Fibroblast of lung (primary cell): Measurements from ENCODE around the gene WDR7. TPM values are rescaled to one million over a fixed set of nuclear protein-coding genes. Genes with fewer than 3 reads are reported as not detected.

Source experiments
- DNase-seq, 2 donors: peaks; one replicate each; pipeline versions ENCODE4 v3.0.0 to v3.0.0-alpha.2; 2010; ENCODE audit warnings: low read depth in 2 of 2
- H2AFZ ChIP-seq: 2 replicates; pipeline ENCODE4 v1.5.1; 2012; ENCODE audit warnings: low read length, control low read depth, inconsistent platforms
- H3K27ac ChIP-seq: 2 replicates; pipeline ENCODE4 v1.5.1; 2011; ENCODE audit warnings: low read length, control low read depth; ENCODE audit not compliant: insufficient read depth
- H3K27me3 ChIP-seq: 2 replicates; pipeline ENCODE4 v1.5.1; 2011; ENCODE audit warnings: mild to moderate bottlenecking, low read length; ENCODE audit not compliant: control insufficient read depth, insufficient read depth
- H3K36me3 ChIP-seq: 2 replicates; pipeline ENCODE4 v1.5.1; 2011; ENCODE audit warnings: low read length; ENCODE audit not compliant: control insufficient read depth, insufficient read depth
- H3K4me1 ChIP-seq: 2 replicates; pipeline ENCODE4 v1.5.1; 2011; ENCODE audit warnings: low read length; ENCODE audit not compliant: control insufficient read depth, insufficient read depth; ENCODE audit errors: extremely low read depth
- H3K4me2 ChIP-seq: 2 replicates; pipeline ENCODE4 v1.5.1; 2011; ENCODE audit warnings: low read length, control low read depth; ENCODE audit not compliant: insufficient read depth; ENCODE audit errors: extremely low read depth
- H3K4me3 ChIP-seq, 4 experiments: fragments of 200-600 bp in 1 of 4; sonication (generic) in 1 of 4; replicated peaks in 1 of 4; 2 replicates each; pipeline ENCODE4 v1.5.1; 2011 to 2016; ENCODE audit warnings: low read length in 4 of 4, low read depth in 3 of 4, mild to moderate bottlenecking in 3 of 4, control low read depth in 2 of 4, inconsistent platforms in 1 of 4, mixed read lengths in 1 of 4; ENCODE audit not compliant: insufficient read depth in 1 of 4; ENCODE audit errors: control extremely low read depth in 1 of 4
- H3K79me2 ChIP-seq: 2 replicates; pipeline ENCODE4 v1.5.1; 2012; ENCODE audit warnings: mild to moderate bottlenecking, low read length, inconsistent platforms; ENCODE audit not compliant: control insufficient read depth, insufficient read depth
- H3K9ac ChIP-seq: 2 replicates; pipeline ENCODE4 v1.5.1; 2011; ENCODE audit warnings: mild to moderate bottlenecking, low read length, control low read depth; ENCODE audit not compliant: insufficient read depth
- H3K9me3 ChIP-seq: 2 replicates; pipeline ENCODE4 v1.5.1; 2012; ENCODE audit warnings: low read depth, low read length; ENCODE audit not compliant: control insufficient read depth, insufficient read depth
- H4K20me1 ChIP-seq: 2 replicates; pipeline ENCODE4 v1.5.1; 2011; ENCODE audit warnings: low read length; ENCODE audit not compliant: control insufficient read depth, insufficient read depth; ENCODE audit errors: extremely low read depth
- EZH2 ChIP-seq: IDR thresholded peaks from 2 replicates; pipeline ENCODE4 v1.5.1; 2012; ENCODE audit warnings: low read length, control low read depth, mild to moderate bottlenecking; ENCODE audit errors: missing control alignments
- polyA plus RNA-seq, 2 donors: library from polyadenylated mRNA; depleted of rRNA in 1 of 2; stranded (reverse) in 1 of 2; unstranded in 1 of 2; fragments of >200 nt; gene quantifications; 2 replicates each; pipeline ENCODE4 v1.2.1, GENCODE V29; 2011 to 2012; ENCODE audit warnings: missing spikeins in 1 of 2
- total RNA-seq: library from RNA; depleted of rRNA; stranded (reverse); fragments of >200 nt; gene quantifications from 2 replicates; pipeline ENCODE4 v1.2.1, GENCODE V29; 2014
- TF ChIP-seq, protein P1 (sequence below), 2 donors: IDR thresholded peaks in 1 of 2; conservative IDR thresholded peaks in 1 of 2; 1 replicate in 1 of 2; 2 replicates in 1 of 2; pipeline ENCODE4 v1.5.1; 2011 to 2012; ENCODE audit warnings: low read length in 2 of 2, control low read depth in 1 of 2, inconsistent platforms in 1 of 2, low read depth in 1 of 2, mild to moderate bottlenecking in 1 of 2

Gene WDR7
- total and polyA plus RNA-seq, 2 donors (not counting 1 experiment from before 2014, with no cell fraction given) = 7.2 to 27.2 TPM

DNA sequence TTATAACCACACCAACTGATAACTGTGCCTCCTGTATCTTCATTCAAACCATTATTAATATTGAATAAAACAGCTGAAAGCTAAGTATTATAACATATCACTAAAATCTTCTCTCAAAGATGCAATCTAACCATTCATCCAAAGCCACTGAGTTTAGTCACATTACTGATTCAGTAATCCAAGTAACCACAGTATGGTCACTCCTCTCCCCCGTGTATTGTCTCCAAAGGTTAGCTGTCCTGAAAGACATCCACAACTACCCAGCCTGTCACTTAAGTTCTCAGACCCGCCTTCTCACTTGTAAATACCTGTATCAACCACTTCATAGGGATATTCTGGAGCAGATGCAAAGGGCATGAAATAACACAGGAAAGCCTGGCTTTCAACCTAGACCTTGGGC is 282.3 kb downstream of the WDR7 start:
- Histone ChIP-seq H3K4me3 (no peak overlapping the region), H3K9ac (no peak overlapping the region), H4K20me1 (no peaks in the 10 kb centered on the region), H3K79me2 (no peaks in the 10 kb centered on the region), H3K27me3 (no peaks in the 10 kb centered on the region), H3K36me3 (no peaks in the 10 kb centered on the region), H3K9me3 (no peaks in the 10 kb centered on the region), H3K27ac (no peak overlapping the region), H3K4me2 (no peak overlapping the region), H3K4me1 (no peaks in the 10 kb centered on the region), H2AFZ (no peak overlapping the region)
- TF ChIP-seq, protein P1, sequence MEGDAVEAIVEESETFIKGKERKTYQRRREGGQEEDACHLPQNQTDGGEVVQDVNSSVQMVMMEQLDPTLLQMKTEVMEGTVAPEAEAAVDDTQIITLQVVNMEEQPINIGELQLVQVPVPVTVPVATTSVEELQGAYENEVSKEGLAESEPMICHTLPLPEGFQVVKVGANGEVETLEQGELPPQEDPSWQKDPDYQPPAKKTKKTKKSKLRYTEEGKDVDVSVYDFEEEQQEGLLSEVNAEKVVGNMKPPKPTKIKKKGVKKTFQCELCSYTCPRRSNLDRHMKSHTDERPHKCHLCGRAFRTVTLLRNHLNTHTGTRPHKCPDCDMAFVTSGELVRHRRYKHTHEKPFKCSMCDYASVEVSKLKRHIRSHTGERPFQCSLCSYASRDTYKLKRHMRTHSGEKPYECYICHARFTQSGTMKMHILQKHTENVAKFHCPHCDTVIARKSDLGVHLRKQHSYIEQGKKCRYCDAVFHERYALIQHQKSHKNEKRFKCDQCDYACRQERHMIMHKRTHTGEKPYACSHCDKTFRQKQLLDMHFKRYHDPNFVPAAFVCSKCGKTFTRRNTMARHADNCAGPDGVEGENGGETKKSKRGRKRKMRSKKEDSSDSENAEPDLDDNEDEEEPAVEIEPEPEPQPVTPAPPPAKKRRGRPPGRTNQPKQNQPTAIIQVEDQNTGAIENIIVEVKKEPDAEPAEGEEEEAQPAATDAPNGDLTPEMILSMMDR (conservative IDR thresholded peaks at IDR 0.05 in 1 of 2, IDR thresholded peaks at IDR 0.05 in 1 of 2; ENCODE audit: low read depth in 1 of 2, low read length in 2 of 2) = no peak
- no peak for TF ChIP-seq EZH2
- no peak for DNase-seq

DNA sequence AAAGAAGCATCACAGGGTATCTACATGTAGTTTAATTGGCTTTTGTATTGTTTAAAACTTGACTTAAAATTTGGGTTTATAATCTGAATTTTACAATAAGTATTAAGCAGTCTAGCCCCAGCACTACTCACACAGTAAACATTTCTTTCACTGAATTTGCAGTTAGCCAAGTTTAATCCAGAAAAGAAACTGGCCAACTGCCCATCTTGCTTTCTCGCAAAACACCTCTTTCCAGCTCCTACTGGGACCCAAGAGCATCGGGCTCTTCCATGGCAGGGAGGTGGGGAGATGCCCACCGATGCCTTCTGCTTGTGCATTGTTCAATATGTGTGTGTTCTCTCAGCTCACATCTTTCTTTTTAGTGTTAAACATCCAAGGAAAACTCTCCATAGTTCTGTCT is 283.0 kb downstream of the WDR7 start:
- no peak for DNase-seq
- Histone ChIP-seq H3K4me3 (no peak overlapping the region), H2AFZ (no peak overlapping the region), H3K79me2 (no peaks in the 10 kb centered on the region), H3K4me2 (no peak overlapping the region), H4K20me1 (no peaks in the 10 kb centered on the region), H3K9me3 (no peaks in the 10 kb centered on the region), H3K9ac (no peak overlapping the region), H3K27ac (no peak overlapping the region), H3K27me3 (no peaks in the 10 kb centered on the region), H3K4me1 (no peaks in the 10 kb centered on the region), H3K36me3 (no peaks in the 10 kb centered on the region)
- TF ChIP-seq EZH2 = no peak
- TF ChIP-seq, protein P1 (conservative IDR thresholded peaks at IDR 0.05 in 1 of 2, IDR thresholded peaks at IDR 0.05 in 1 of 2; ENCODE audit: low read depth in 1 of 2, low read length in 2 of 2) = no peak

DNA sequence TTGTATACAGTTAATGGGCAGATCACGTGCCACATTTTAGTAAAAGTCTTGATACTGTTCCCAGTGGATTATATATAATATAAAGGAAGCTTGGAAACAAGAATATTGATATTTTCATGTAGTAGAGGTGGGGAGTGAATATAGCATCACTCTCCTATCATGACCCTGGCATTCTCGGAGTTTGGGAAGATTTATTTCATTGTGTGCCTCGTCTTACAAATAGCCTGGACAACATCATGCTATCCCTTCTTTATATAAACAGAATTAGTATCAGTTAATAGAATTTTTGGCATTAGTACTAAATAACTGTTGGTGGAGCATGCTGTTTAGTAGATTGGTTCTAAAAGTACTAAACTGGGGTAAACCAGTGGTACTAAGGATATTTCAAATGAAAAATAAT is 283.7 kb downstream of the WDR7 start:
- no peak for TF ChIP-seq EZH2
- TF ChIP-seq, protein P1 (conservative IDR thresholded peaks at IDR 0.05 in 1 of 2, IDR thresholded peaks at IDR 0.05 in 1 of 2; ENCODE audit: low read depth in 1 of 2, low read length in 2 of 2) = no peak
- Histone ChIP-seq H3K79me2 (no peaks in the 10 kb centered on the region), H3K36me3 (no peaks in the 10 kb centered on the region), H3K9ac (no peak overlapping the region), H3K4me1 (no peaks in the 10 kb centered on the region), H3K27ac (no peak overlapping the region), H4K20me1 (no peaks in the 10 kb centered on the region), H3K27me3 (no peaks in the 10 kb centered on the region), H3K4me3 (no peak overlapping the region), H2AFZ (no peak overlapping the region), H3K9me3 (no peaks in the 10 kb centered on the region), H3K4me2 (no peak overlapping the region)
- DNase-seq = no peak
